HEK293 (cell line): Measurements from ENCODE around the gene TIAM1.

Experiments
- CTCF ChIA-PET: fragments of 350-600 bp; formaldehyde crosslinking; extraction: SDS; loops from one replicate; lab custom pipeline; 2021; ENCODE audit warnings: antibody characterized with exemption; lab: Yijun Ruan, JAX
- POLR2A ChIA-PET: fragments of 300-600 bp; formaldehyde crosslinking; extraction: SDS; loops from one replicate; lab custom pipeline; 2020; ENCODE audit warnings: antibody characterized with exemption, inconsistent platforms; lab: Yijun Ruan, JAX
- H3K27ac ChIP-seq: fragments of 200-500 bp; sonication (Bioruptor generic); 2 replicates; pipeline ENCODE4 v1.5.1; 2014; ENCODE audit warnings: low read depth, low read length, control low read depth, inconsistent platforms; ENCODE audit errors: extremely low read depth
- H3K36me3 ChIP-seq, 2 experiments: fragments of 200-500 bp in 1 of 2; sonication (Bioruptor generic) in 1 of 2; 1 replicate in 1 of 2; 2 replicates in 1 of 2; pipeline ENCODE4 v1.5.1; 2014 to 2017; ENCODE audit warnings: inconsistent platforms in 2 of 2, low read length in 2 of 2; ENCODE audit not compliant: control insufficient read depth in 2 of 2, insufficient read depth in 1 of 2
- H3K4me1 ChIP-seq: fragments of 200-500 bp; sonication (Bioruptor generic); 2 replicates; pipeline ENCODE4 v1.5.1; 2014; ENCODE audit warnings: mild to moderate bottlenecking, low read length, inconsistent platforms; ENCODE audit not compliant: control insufficient read depth, insufficient read depth
- H3K4me3 ChIP-seq: 2 replicates; pipeline ENCODE4 v1.5.1; 2011; ENCODE audit warnings: low read depth, mild to moderate bottlenecking, control low read depth, low read length, moderate library complexity
- H3K9me3 ChIP-seq: fragments of 200-500 bp; sonication (Bioruptor generic); 2 replicates; pipeline ENCODE4 v1.5.1; 2014; ENCODE audit warnings: low read depth, low read length, inconsistent platforms; ENCODE audit not compliant: control insufficient read depth, insufficient read depth
- GLIS2 ChIP-seq: fragments of 450-650 bp; formaldehyde crosslinking; IDR thresholded peaks from 2 replicates; pipeline ENCODE4 v1.5.1; 2016; ENCODE audit warnings: missing biosample characterization, missing genetic modification characterization
- KLF10 ChIP-seq: fragments of 450-650 bp; IDR thresholded peaks from 2 replicates; pipeline ENCODE4 v1.5.1; 2018; ENCODE audit warnings: missing biosample characterization, mild to moderate bottlenecking, missing genetic modification characterization
- PRDM1 ChIP-seq: fragments of 450-650 bp; formaldehyde crosslinking; IDR thresholded peaks from 2 replicates; pipeline ENCODE4; 2016; ENCODE audit warnings: missing biosample characterization, missing genetic modification characterization
- SP3 ChIP-seq: fragments of 450-650 bp; formaldehyde crosslinking; IDR thresholded peaks from 2 replicates; pipeline ENCODE4 v1.5.1; 2016; ENCODE audit warnings: missing biosample characterization, missing genetic modification characterization
- ZBTB20 ChIP-seq: fragments of 450-650 bp; formaldehyde crosslinking; IDR thresholded peaks from 2 replicates; pipeline ENCODE4 v1.5.1; 2016; ENCODE audit warnings: missing biosample characterization, missing genetic modification characterization
- ZNF121 ChIP-seq: fragments of 450-650 bp; formaldehyde crosslinking; IDR thresholded peaks from 2 replicates; pipeline ENCODE4 v1.5.1; 2016; ENCODE audit warnings: missing biosample characterization, missing genetic modification characterization
- ZNF133 ChIP-seq: fragments of 450-650 bp; formaldehyde crosslinking; IDR thresholded peaks from 2 replicates; pipeline ENCODE4 v1.5.1; 2016; ENCODE audit warnings: missing biosample characterization, missing genetic modification characterization
- ZNF16 ChIP-seq: fragments of 450-650 bp; formaldehyde crosslinking; IDR thresholded peaks from 2 replicates; pipeline ENCODE4 v1.5.1; 2016; ENCODE audit warnings: low read depth, missing biosample characterization, missing genetic modification characterization
- ZNF175 ChIP-seq: fragments of 450-650 bp; formaldehyde crosslinking; IDR thresholded peaks from 2 replicates; pipeline ENCODE4 v1.5.1; 2016; ENCODE audit warnings: missing biosample characterization, missing genetic modification characterization
- ZNF214 ChIP-seq: fragments of 450-650 bp; formaldehyde crosslinking; IDR thresholded peaks from 2 replicates; pipeline ENCODE4 v1.5.1; 2017; ENCODE audit warnings: missing biosample characterization, mild to moderate bottlenecking, missing genetic modification characterization, borderline replicate concordance
- ZNF239 ChIP-seq: fragments of 450-650 bp; formaldehyde crosslinking; IDR thresholded peaks from 2 replicates; pipeline ENCODE4 v1.5.1; 2016; ENCODE audit warnings: missing biosample characterization, missing genetic modification characterization
- ZNF292 ChIP-seq: fragments of 450-650 bp; formaldehyde crosslinking; IDR thresholded peaks from 2 replicates; pipeline ENCODE4 v1.5.1; 2016; ENCODE audit warnings: low read depth, missing biosample characterization, missing genetic modification characterization, borderline replicate concordance
- ZNF433 ChIP-seq: fragments of 450-650 bp; formaldehyde crosslinking; IDR thresholded peaks from 2 replicates; pipeline ENCODE4 v1.5.1; 2016; ENCODE audit warnings: missing biosample characterization, missing genetic modification characterization, low read depth
- ZNF624 ChIP-seq: fragments of 450-650 bp; formaldehyde crosslinking; IDR thresholded peaks from 2 replicates; pipeline ENCODE4 v1.5.1; 2017; ENCODE audit warnings: missing biosample characterization, missing genetic modification characterization
- ZNF660 ChIP-seq: fragments of 450-650 bp; IDR thresholded peaks from 2 replicates; pipeline ENCODE4 v1.5.1; 2018; ENCODE audit warnings: missing biosample characterization, mild to moderate bottlenecking, missing genetic modification characterization
- ZNF837 ChIP-seq: fragments of 450-650 bp; formaldehyde crosslinking; IDR thresholded peaks from 2 replicates; pipeline ENCODE4 v1.5.1; 2016; ENCODE audit warnings: missing biosample characterization, missing genetic modification characterization
- TF ChIP-seq, protein P1 (sequence below): fragments of 450-650 bp; formaldehyde crosslinking; IDR thresholded peaks from 2 replicates; pipeline ENCODE4 v1.5.1; 2016; ENCODE audit warnings: missing biosample characterization, missing genetic modification characterization, borderline replicate concordance
- TF ChIP-seq, protein P2 (sequence below): fragments of 450-650 bp; formaldehyde crosslinking; IDR thresholded peaks from 2 replicates; pipeline ENCODE4 v1.5.1; 2016; ENCODE audit warnings: missing biosample characterization, missing genetic modification characterization
- TF ChIP-seq, protein P3 (sequence below): fragments of 450-650 bp; formaldehyde crosslinking; IDR thresholded peaks from 2 replicates; pipeline ENCODE4 v1.5.1; 2016; ENCODE audit warnings: missing biosample characterization, missing genetic modification characterization
- TF ChIP-seq, protein P4 (sequence below): fragments of 450-650 bp; formaldehyde crosslinking; conservative IDR thresholded peaks from 2 replicates; pipeline ENCODE4 v1.5.1; 2016; ENCODE audit warnings: low read depth, missing biosample characterization, missing genetic modification characterization

TIAM1 gene

DNA sequence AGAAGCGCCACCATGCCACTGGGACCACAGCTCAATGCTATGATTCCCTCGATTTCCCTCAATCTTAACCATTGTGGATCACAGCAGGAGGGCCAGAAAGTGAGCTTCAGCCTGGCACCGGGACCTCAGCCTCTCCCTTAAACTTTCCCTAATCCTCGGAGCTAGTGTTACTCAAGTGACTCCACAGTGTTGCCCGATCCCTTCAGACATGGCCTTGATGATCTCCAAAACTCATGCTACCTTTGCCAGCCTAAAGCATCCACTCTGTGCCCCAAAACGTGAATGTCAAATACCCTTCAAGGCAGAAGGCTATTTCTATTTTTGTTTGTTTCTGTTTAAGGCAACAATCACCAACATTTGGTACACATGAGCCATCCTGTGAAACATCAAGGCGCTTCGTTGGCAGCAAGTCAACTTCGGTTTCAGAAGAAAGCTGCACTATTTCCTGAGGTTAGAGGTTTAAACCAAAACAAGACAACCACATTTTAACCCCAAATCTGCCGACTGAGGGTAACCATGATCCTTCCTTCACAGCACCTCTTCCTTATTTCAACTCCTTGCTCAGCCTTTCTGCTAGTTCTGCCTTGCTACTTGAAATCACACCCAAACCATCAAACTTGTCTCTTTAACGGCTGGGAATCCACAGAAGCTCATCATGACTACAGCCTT, 211.4 kb downstream of the TIAM1 start:
- no peak overlapping the region for H3K4me3 ChIP-seq
- H3K9me3 ChIP-seq, result no peaks in the 10 kb centered on the region
- TF ChIP-seq ZBTB20, result no peak
- no peak for TF ChIP-seq ZNF16
- TF ChIP-seq SP3 (tag by site-specific recombination), result no peak
- TF ChIP-seq ZNF133, result no peak
- TF ChIP-seq KLF10 (tag by site-specific recombination), result no peak
- no peak for TF ChIP-seq ZNF175 (tag by site-specific recombination)
- no peaks in the 10 kb centered on the region for H3K4me1 ChIP-seq
- no peak overlapping the region for H3K27ac ChIP-seq
- ChIA-PET POLR2A (no interaction called here), CTCF (interaction anchor here (0.6 kb wide), 1 partner anchor 405 kb away, joined by 3 read pairs; no protein-coding TSS in a partner anchor)
- peaks cover 3 to 56% of the 10 kb centered on the region in 2 experiments for H3K36me3 ChIP-seq

DNA sequence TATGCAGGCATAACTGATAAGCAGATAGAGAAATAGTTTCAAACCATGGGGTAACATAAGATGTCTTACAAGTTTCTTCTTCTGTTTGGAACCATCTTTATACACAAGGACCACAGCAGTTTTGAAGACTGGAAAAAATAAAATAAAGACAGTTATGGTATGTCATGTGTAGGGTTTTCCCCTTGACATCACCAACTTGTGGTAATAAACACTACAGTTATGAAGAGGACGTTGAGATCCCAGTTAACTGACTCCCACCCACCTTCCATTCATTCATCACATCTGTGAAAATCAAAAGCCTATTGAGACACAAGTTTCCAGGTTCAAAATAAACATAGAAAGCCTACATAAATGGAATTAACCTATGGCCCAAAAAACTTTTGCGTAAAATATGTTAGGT, 213.2 kb downstream of the TIAM1 start:
- TF ChIP-seq ZNF624 (tag by site-specific recombination), result no peak
- no peak for TF ChIP-seq ZNF660
- no peak for TF ChIP-seq PRDM1 (tag by site-specific recombination)
- no peak for TF ChIP-seq ZNF837
- TF ChIP-seq ZNF214 (tag by site-specific recombination), result no peak
- TF ChIP-seq, protein P1, sequence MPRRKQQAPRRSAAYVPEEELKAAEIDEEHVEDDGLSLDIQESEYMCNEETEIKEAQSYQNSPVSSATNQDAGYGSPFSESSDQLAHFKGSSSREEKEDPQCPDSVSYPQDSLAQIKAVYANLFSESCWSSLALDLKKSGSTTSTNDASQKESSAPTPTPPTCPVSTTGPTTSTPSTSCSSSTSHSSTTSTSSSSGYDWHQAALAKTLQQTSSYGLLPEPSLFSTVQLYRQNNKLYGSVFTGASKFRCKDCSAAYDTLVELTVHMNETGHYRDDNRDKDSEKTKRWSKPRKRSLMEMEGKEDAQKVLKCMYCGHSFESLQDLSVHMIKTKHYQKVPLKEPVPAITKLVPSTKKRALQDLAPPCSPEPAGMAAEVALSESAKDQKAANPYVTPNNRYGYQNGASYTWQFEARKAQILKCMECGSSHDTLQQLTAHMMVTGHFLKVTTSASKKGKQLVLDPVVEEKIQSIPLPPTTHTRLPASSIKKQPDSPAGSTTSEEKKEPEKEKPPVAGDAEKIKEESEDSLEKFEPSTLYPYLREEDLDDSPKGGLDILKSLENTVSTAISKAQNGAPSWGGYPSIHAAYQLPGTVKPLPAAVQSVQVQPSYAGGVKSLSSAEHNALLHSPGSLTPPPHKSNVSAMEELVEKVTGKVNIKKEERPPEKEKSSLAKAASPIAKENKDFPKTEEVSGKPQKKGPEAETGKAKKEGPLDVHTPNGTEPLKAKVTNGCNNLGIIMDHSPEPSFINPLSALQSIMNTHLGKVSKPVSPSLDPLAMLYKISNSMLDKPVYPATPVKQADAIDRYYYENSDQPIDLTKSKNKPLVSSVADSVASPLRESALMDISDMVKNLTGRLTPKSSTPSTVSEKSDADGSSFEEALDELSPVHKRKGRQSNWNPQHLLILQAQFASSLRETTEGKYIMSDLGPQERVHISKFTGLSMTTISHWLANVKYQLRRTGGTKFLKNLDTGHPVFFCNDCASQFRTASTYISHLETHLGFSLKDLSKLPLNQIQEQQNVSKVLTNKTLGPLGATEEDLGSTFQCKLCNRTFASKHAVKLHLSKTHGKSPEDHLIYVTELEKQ, result no peak
- TF ChIP-seq ZNF433 (tag by site-specific recombination), result no peak
- no peak for TF ChIP-seq ZNF121
- no peak for TF ChIP-seq ZNF292
- TF ChIP-seq, protein P2, sequence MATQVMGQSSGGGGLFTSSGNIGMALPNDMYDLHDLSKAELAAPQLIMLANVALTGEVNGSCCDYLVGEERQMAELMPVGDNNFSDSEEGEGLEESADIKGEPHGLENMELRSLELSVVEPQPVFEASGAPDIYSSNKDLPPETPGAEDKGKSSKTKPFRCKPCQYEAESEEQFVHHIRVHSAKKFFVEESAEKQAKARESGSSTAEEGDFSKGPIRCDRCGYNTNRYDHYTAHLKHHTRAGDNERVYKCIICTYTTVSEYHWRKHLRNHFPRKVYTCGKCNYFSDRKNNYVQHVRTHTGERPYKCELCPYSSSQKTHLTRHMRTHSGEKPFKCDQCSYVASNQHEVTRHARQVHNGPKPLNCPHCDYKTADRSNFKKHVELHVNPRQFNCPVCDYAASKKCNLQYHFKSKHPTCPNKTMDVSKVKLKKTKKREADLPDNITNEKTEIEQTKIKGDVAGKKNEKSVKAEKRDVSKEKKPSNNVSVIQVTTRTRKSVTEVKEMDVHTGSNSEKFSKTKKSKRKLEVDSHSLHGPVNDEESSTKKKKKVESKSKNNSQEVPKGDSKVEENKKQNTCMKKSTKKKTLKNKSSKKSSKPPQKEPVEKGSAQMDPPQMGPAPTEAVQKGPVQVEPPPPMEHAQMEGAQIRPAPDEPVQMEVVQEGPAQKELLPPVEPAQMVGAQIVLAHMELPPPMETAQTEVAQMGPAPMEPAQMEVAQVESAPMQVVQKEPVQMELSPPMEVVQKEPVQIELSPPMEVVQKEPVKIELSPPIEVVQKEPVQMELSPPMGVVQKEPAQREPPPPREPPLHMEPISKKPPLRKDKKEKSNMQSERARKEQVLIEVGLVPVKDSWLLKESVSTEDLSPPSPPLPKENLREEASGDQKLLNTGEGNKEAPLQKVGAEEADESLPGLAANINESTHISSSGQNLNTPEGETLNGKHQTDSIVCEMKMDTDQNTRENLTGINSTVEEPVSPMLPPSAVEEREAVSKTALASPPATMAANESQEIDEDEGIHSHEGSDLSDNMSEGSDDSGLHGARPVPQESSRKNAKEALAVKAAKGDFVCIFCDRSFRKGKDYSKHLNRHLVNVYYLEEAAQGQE, result no peak
- TF ChIP-seq GLIS2 (tag by site-specific recombination), result no peak
- TF ChIP-seq, protein P3, sequence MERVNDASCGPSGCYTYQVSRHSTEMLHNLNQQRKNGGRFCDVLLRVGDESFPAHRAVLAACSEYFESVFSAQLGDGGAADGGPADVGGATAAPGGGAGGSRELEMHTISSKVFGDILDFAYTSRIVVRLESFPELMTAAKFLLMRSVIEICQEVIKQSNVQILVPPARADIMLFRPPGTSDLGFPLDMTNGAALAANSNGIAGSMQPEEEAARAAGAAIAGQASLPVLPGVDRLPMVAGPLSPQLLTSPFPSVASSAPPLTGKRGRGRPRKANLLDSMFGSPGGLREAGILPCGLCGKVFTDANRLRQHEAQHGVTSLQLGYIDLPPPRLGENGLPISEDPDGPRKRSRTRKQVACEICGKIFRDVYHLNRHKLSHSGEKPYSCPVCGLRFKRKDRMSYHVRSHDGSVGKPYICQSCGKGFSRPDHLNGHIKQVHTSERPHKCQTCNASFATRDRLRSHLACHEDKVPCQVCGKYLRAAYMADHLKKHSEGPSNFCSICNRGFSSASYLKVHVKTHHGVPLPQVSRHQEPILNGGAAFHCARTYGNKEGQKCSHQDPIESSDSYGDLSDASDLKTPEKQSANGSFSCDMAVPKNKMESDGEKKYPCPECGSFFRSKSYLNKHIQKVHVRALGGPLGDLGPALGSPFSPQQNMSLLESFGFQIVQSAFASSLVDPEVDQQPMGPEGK (tag by site-specific recombination), result no peak
- TF ChIP-seq, protein P4, sequence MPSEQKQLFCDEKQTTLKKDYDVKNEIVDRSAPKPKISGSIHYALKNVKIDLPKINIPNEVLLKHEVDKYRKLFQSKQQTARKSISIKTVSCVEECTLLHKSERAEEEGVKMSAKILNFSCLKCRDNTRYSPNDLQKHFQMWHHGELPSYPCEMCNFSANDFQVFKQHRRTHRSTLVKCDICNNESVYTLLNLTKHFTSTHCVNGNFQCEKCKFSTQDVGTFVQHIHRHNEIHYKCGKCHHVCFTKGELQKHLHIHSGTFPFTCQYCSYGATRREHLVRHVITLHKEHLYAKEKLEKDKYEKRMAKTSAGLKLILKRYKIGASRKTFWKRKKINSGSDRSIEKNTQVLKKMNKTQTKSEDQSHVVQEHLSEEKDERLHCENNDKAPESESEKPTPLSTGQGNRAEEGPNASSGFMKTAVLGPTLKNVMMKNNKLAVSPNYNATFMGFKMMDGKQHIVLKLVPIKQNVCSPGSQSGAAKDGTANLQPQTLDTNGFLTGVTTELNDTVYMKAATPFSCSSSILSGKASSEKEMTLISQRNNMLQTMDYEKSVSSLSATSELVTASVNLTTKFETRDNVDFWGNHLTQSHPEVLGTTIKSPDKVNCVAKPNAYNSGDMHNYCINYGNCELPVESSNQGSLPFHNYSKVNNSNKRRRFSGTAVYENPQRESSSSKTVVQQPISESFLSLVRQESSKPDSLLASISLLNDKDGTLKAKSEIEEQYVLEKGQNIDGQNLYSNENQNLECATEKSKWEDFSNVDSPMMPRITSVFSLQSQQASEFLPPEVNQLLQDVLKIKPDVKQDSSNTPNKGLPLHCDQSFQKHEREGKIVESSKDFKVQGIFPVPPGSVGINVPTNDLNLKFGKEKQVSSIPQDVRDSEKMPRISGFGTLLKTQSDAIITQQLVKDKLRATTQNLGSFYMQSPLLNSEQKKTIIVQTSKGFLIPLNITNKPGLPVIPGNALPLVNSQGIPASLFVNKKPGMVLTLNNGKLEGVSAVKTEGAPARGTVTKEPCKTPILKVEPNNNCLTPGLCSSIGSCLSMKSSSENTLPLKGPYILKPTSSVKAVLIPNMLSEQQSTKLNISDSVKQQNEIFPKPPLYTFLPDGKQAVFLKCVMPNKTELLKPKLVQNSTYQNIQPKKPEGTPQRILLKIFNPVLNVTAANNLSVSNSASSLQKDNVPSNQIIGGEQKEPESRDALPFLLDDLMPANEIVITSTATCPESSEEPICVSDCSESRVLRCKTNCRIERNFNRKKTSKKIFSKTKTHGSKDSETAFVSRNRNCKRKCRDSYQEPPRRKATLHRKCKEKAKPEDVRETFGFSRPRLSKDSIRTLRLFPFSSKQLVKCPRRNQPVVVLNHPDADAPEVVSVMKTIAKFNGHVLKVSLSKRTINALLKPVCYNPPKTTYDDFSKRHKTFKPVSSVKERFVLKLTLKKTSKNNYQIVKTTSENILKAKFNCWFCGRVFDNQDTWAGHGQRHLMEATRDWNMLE (tag by site-specific recombination), result no peak
- TF ChIP-seq ZNF239 (tag by site-specific recombination), result no peak
- ChIA-PET CTCF (interaction anchor here (0.5 kb wide), 1 partner anchor 147 kb away, joined by 4 read pairs; no protein-coding TSS in a partner anchor), POLR2A (no interaction called here)
- no peak overlapping the region for H3K4me3 ChIP-seq
- H3K4me1 ChIP-seq, result no peaks in the 10 kb centered on the region
- no peak overlapping the region for H3K27ac ChIP-seq
- H3K36me3 ChIP-seq, result peaks cover 7 to 59% of the 10 kb centered on the region in 2 experiments
- no peaks in the 10 kb centered on the region for H3K9me3 ChIP-seq
